Ecto neural progenitor cell (in vitro differentiated cells): ENCODE measurements around the gene OPRM1.
"Not testable (repeated sequence)": the region's sequence is repeated elsewhere in the genome, so short reads cannot be mapped to it uniquely, and the experiment has no call there.

ENCODE experiments used
- DNase-seq: peaks from one replicate; pipeline ENCODE4 v3.0.0-alpha.2; 2018; ENCODE audit warnings: low spot score

The OPRM1 gene

GRCh38 chr6:154209555-154209954 lies 170.5 kb downstream of the OPRM1 start:
- no peak for DNase-seq

GRCh38 chr6:154210678-154211077 lies 171.6 kb downstream of the OPRM1 start:
- DNase-seq = no peak

GRCh38 chr6:154213782-154214181 lies 174.7 kb downstream of the OPRM1 start:
- DNase-seq = no peak

- no peak for DNase-seq
These were observed 179.3 kb downstream of the OPRM1 start for GRCh38 chr6:154218301-154218700.

- no peak for DNase-seq
These were observed 179.7 kb downstream of the OPRM1 start for GRCh38 chr6:154218787-154219186.

- no peak for DNase-seq
These were observed 180.2 kb downstream of the OPRM1 start for GRCh38 chr6:154219250-154219649.

GRCh38 chr6:154222716-154223115 lies 183.7 kb downstream of the OPRM1 start:
- DNase-seq = no peak

GRCh38 chr6:154223296-154223695 lies 184.3 kb downstream of the OPRM1 start:
- DNase-seq = no peak

GRCh38 chr6:154226461-154226860 lies 187.4 kb downstream of the OPRM1 start:
- no peak for DNase-seq

- DNase-seq = no peak
These were observed 189.0 kb downstream of the OPRM1 start for GRCh38 chr6:154227862-154228520.

- no peak for DNase-seq
These were observed 189.5 kb downstream of the OPRM1 start for GRCh38 chr6:154228521-154228905.

- no peak for DNase-seq
These were observed 190.7 kb downstream of the OPRM1 start for GRCh38 chr6:154229786-154230185.

- no peak for DNase-seq
These were observed 191.4 kb downstream of the OPRM1 start for GRCh38 chr6:154230393-154230792.

- no peak for DNase-seq
These were observed 192.0 kb downstream of the OPRM1 start for GRCh38 chr6:154230910-154231595.

GRCh38 chr6:154232013-154232910 lies 193.2 kb downstream of the OPRM1 start:
- DNase-seq = no peak

- DNase-seq = no peak
These were observed 194.3 kb downstream of the OPRM1 start for GRCh38 chr6:154233383-154233782.

GRCh38 chr6:154234019-154234772 lies 195.2 kb downstream of the OPRM1 start:
- no peak for DNase-seq

GRCh38 chr6:154236646-154237301 lies 197.7 kb downstream of the OPRM1 start:
- no peak for DNase-seq

GRCh38 chr6:154238831-154239230 lies 199.8 kb downstream of the OPRM1 start:
- no peak for DNase-seq

- no peak for DNase-seq
These were observed 200.4 kb downstream of the OPRM1 start for GRCh38 chr6:154239392-154239791.

GRCh38 chr6:154241061-154241460 lies 202.0 kb downstream of the OPRM1 start:
- not testable (repeated sequence) for DNase-seq

- no peak for DNase-seq
These were observed 202.5 kb downstream of the OPRM1 start for GRCh38 chr6:154241581-154241980.
